ENCODE data around the gene PRR13.

DNA sequence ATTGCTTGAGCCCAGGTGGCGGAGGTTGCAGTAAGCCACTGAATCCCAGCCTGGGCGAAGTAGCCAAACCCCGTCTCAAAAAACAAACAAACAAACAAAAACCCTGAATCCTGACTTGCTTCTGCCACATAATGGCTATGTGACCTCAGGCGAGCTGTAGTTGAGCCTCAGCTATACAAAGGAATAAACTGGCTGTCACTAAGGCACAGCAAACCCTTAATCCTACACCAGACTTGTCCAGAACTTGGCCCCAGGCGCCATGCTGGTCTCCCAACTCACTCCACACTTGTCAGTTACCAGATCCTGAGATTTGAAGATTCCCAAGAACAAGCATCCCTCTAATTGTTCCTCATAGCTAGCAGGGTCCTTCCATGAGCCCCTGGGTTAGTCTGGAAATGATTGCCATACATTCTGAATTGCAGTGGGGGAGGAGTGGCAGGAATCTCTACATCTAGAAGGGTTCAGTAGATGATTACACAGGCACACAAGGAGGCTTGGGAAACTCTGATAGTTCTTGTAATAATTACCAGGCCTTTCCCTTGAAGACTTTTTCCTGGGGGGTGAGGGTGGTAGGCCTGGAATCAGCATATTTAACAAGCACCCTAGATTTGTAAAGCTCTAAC, 47.8 kb downstream of the PRR13 start:
- no peak for TF ChIP-seq SUZ12 (IDR thresholded peaks at IDR 0.05; ENCODE audit: extremely low read depth, insufficient read depth, insufficient read length)
- no peak for TF ChIP-seq YY1 (IDR thresholded peaks at IDR 0.05; ENCODE audit: insufficient read depth, insufficient read length)
